Common myeloid progenitor, CD34-positive (primary cell): ENCODE measurements around the gene SSBP3.

Experiments
- CTCF ChIA-PET: fragments of 350-600 bp; sonication (Branson Sonifier 250); formaldehyde crosslinking; loops from one replicate; lab custom pipeline; 2021; ENCODE audit warnings: antibody characterized with exemption; lab: Charles Lee
- POLR2A ChIA-PET: fragments of 350-600 bp; sonication (Branson Sonifier 250); formaldehyde crosslinking; loops from one replicate; lab custom pipeline; 2021; ENCODE audit warnings: antibody characterized with exemption; lab: Charles Lee
- DNase-seq, 3 donors: peaks; one replicate each; pipeline versions ENCODE4 v3.0.0 to v3.0.0-alpha.2; 2013
- H3K27ac ChIP-seq, 2 experiments: 1 replicate in 1 of 2; 2 replicates in 1 of 2; pipeline ENCODE4 v1.7.0; 2013; ENCODE audit warnings: inconsistent platforms in 2 of 2, low read length in 2 of 2, mild to moderate bottlenecking in 2 of 2, low read depth in 1 of 2, moderate library complexity in 1 of 2; ENCODE audit not compliant: severe bottlenecking in 2 of 2, insufficient read depth in 1 of 2, poor library complexity in 1 of 2
- H3K27me3 ChIP-seq, 5 experiments: replicated peaks in 2 of 5; 1 replicate in 3 of 5; 2 replicates in 2 of 5; pipeline versions ENCODE4 v1.6.1 to v1.7.0; 2013; ENCODE audit warnings: low read length in 4 of 5, mild to moderate bottlenecking in 2 of 5, moderate library complexity in 2 of 5, inconsistent platforms in 1 of 5; ENCODE audit not compliant: insufficient read depth in 5 of 5, control insufficient read depth in 4 of 5
- H3K36me3 ChIP-seq, 4 experiments: 1 replicate in 2 of 4; 2 replicates in 2 of 4; pipeline versions ENCODE4 v1.6.1 to v1.7.0; 2013; ENCODE audit warnings: low read length in 3 of 4, control low read depth in 1 of 4, mild to moderate bottlenecking in 1 of 4; ENCODE audit not compliant: control insufficient read depth in 4 of 4, insufficient read depth in 4 of 4
- H3K4me1 ChIP-seq, 4 experiments: 1 replicate in 3 of 4; 2 replicates in 1 of 4; pipeline versions ENCODE4 v1.6.1 to v1.7.1; 2013; ENCODE audit warnings: low read length in 3 of 4, mild to moderate bottlenecking in 3 of 4, control low read depth in 1 of 4, inconsistent platforms in 1 of 4, moderate library complexity in 1 of 4; ENCODE audit not compliant: control insufficient read depth in 4 of 4, insufficient read depth in 4 of 4; ENCODE audit errors: control extremely low read depth in 1 of 4
- H3K4me3 ChIP-seq, 7 experiments: 1 replicate in 4 of 7; 2 replicates in 3 of 7; pipeline versions ENCODE4 v1.5.1 to v1.7.0; 2013; ENCODE audit warnings: mild to moderate bottlenecking in 7 of 7, low read length in 6 of 7, moderate library complexity in 6 of 7, inconsistent platforms in 2 of 7, low read depth in 2 of 7, control low read depth in 1 of 7; ENCODE audit not compliant: insufficient read depth in 4 of 7, control insufficient read depth in 1 of 7; ENCODE audit errors: extremely low read depth in 1 of 7
- H3K9me3 ChIP-seq, 5 experiments: 1 replicate in 4 of 5; 2 replicates in 1 of 5; pipeline versions ENCODE4 v1.6.1 to v1.7.1; 2013; ENCODE audit warnings: low read length in 4 of 5, mild to moderate bottlenecking in 2 of 5, inconsistent platforms in 1 of 5, low read depth in 1 of 5, moderate library complexity in 1 of 5; ENCODE audit not compliant: control insufficient read depth in 4 of 5, insufficient read depth in 2 of 5; ENCODE audit errors: control extremely low read depth in 1 of 5
- WGBS: methylation state at CpG from one replicate; pipeline ENCODE4 v1.1.5; 2013; ENCODE audit not compliant: insufficient coverage; 5-methylcytosine and 5-hydroxymethylcytosine counted together

Gene SSBP3

GRCh38 chr1:54380290-54380882, 25.8 kb downstream of the SSBP3 start:
- peak in 1 of 3 donors; percentile 49 for DNase-seq
- H3K4me3 ChIP-seq: no peak overlapping the region
- peaks cover 9 to 70% (median 57%) of the 10 kb centered on the region in 4 experiments for H3K4me1 ChIP-seq
- 86% methylated on average over 15 of the region's 15 CpGs for WGBS
- H3K36me3 ChIP-seq: peaks cover 0 to 53% (median 20%) of the 10 kb centered on the region in 4 experiments
- CTCF ChIA-PET: interaction anchor here (0.9 to 1.2 kb wide), 2 partner anchors 10 to 16 kb away, joined by 3 read pairs; no protein-coding TSS in a partner anchor
- H3K27me3 ChIP-seq: no peaks in the 10 kb centered on the region
- H3K9me3 ChIP-seq: no peaks in the 10 kb centered on the region
- H3K27ac ChIP-seq: peak overlapping the region in 1 of 2 experiments; percentile 34
- POLR2A ChIA-PET: no interaction called here

GRCh38 chr1:54379555-54380289, 26.5 kb downstream of the SSBP3 start:
- peaks cover 9 to 70% (median 56%) of the 10 kb centered on the region in 4 experiments for H3K4me1 ChIP-seq
- ChIA-PET POLR2A (no interaction called here), CTCF (interaction anchor here (1.2 kb wide), 1 partner anchor 9 kb away, joined by 3 read pairs; no protein-coding TSS in a partner anchor)
- H3K27ac ChIP-seq: peak overlapping the region in 1 of 2 experiments; percentile 34
- no peak overlapping the region for H3K4me3 ChIP-seq
- no peaks in the 10 kb centered on the region for H3K9me3 ChIP-seq
- WGBS: 81% methylated on average over 21 of the region's 23 CpGs
- H3K27me3 ChIP-seq: no peaks in the 10 kb centered on the region
- no peak for DNase-seq
- peaks cover 0 to 56% (median 20%) of the 10 kb centered on the region in 4 experiments for H3K36me3 ChIP-seq

- 40% methylated on average over 5 of the region's 16 CpGs for WGBS
- peaks cover 9 to 77% (median 61%) of the 10 kb centered on the region in 4 experiments for H3K4me1 ChIP-seq
- peak overlapping the region in 4 of 7 experiments; percentile 6 to 47 (median 18) for H3K4me3 ChIP-seq
- CTCF ChIA-PET: interaction anchor here (0.8 kb wide), 1 partner anchor 9 kb away, joined by 3 read pairs; no protein-coding TSS in a partner anchor
- POLR2A ChIA-PET: interaction anchor here (1.2 kb wide), 1 partner anchor 8 kb away, joined by 5 read pairs; no protein-coding TSS in a partner anchor
- H3K9me3 ChIP-seq: no peaks in the 10 kb centered on the region
- peaks cover 0 to 49% (median 17%) of the 10 kb centered on the region in 4 experiments for H3K36me3 ChIP-seq
- H3K27ac ChIP-seq: peak overlapping the region; percentile 78 to 84
- H3K27me3 ChIP-seq: no peaks in the 10 kb centered on the region
- no peak for DNase-seq
Measured at GRCh38 chr1:54378874-54379554, 27.2 kb downstream of the SSBP3 start.

GRCh38 chr1:54378157-54378873, 27.9 kb downstream of the SSBP3 start:
- peak in 2 of 3 donors; percentile 46 to 56 for DNase-seq
- ChIA-PET POLR2A (interaction anchor here (1.2 kb wide), 1 partner anchor 8 kb away, joined by 5 read pairs; no protein-coding TSS in a partner anchor), CTCF (interaction anchor here (0.8 kb wide), 1 partner anchor 8 kb away, joined by 3 read pairs; no protein-coding TSS in a partner anchor)
- H3K4me1 ChIP-seq: peaks cover 9 to 84% (median 68%) of the 10 kb centered on the region in 4 experiments
- WGBS: 36% methylated on average over 7 of the region's 17 CpGs
- H3K27ac ChIP-seq: peak overlapping the region; percentile 78 to 84
- no peaks in the 10 kb centered on the region for H3K9me3 ChIP-seq
- H3K4me3 ChIP-seq: peak overlapping the region in 4 of 7 experiments; percentile 6 to 47 (median 18)
- peaks cover 0 to 48% (median 16%) of the 10 kb centered on the region in 4 experiments for H3K36me3 ChIP-seq
- no peaks in the 10 kb centered on the region for H3K27me3 ChIP-seq

GRCh38 chr1:54377040-54377691, 29.0 kb downstream of the SSBP3 start:
- Histone ChIP-seq H3K9me3 (no peaks in the 10 kb centered on the region), H3K27me3 (no peaks in the 10 kb centered on the region), H3K4me3 (peak overlapping the region in 1 of 7 experiments; percentile 28), H3K27ac (peak overlapping the region in 1 of 2 experiments; percentile 84), H3K4me1 (peaks cover 12 to 95% (median 80%) of the 10 kb centered on the region in 4 experiments), H3K36me3 (peaks cover 0 to 53% (median 16%) of the 10 kb centered on the region in 4 experiments)
- POLR2A ChIA-PET: no interaction called here
- no peak for DNase-seq
- WGBS: 61% methylated on average over 7 of the region's 8 CpGs
- CTCF ChIA-PET: interaction anchor here (1.1 kb wide), 1 partner anchor 19 kb away, joined by 3 read pairs; no protein-coding TSS in a partner anchor
